Mucosa of stomach (tissue), 1 donor: Measurements from ENCODE around the gene ARHGAP28.

Experiments
- H3K27me3 ChIP-seq: one replicate; pipeline ENCODE4 v1.7.0; 2013; ENCODE audit warnings: mild to moderate bottlenecking, low read length; ENCODE audit not compliant: control insufficient read depth, insufficient read depth
- H3K36me3 ChIP-seq: one replicate; pipeline ENCODE4 v1.7.0; 2013; ENCODE audit warnings: low read length; ENCODE audit not compliant: control insufficient read depth, insufficient read depth
- H3K4me1 ChIP-seq: one replicate; pipeline ENCODE4 v1.7.0; 2013; ENCODE audit warnings: mild to moderate bottlenecking, low read length; ENCODE audit not compliant: control insufficient read depth, insufficient read depth
- H3K4me3 ChIP-seq: one replicate; pipeline ENCODE4 v1.7.0; 2013; ENCODE audit warnings: low read length
- H3K9ac ChIP-seq: one replicate; pipeline ENCODE4 v1.7.0; 2013; ENCODE audit warnings: mild to moderate bottlenecking, low read length, moderate library complexity
- H3K9me3 ChIP-seq: one replicate; pipeline ENCODE4 v1.7.0; 2013; ENCODE audit warnings: mild to moderate bottlenecking, low read length, moderate library complexity; ENCODE audit not compliant: control insufficient read depth
- donor health status: Pancreatic carcinoma.

The ARHGAP28 gene

DNA sequence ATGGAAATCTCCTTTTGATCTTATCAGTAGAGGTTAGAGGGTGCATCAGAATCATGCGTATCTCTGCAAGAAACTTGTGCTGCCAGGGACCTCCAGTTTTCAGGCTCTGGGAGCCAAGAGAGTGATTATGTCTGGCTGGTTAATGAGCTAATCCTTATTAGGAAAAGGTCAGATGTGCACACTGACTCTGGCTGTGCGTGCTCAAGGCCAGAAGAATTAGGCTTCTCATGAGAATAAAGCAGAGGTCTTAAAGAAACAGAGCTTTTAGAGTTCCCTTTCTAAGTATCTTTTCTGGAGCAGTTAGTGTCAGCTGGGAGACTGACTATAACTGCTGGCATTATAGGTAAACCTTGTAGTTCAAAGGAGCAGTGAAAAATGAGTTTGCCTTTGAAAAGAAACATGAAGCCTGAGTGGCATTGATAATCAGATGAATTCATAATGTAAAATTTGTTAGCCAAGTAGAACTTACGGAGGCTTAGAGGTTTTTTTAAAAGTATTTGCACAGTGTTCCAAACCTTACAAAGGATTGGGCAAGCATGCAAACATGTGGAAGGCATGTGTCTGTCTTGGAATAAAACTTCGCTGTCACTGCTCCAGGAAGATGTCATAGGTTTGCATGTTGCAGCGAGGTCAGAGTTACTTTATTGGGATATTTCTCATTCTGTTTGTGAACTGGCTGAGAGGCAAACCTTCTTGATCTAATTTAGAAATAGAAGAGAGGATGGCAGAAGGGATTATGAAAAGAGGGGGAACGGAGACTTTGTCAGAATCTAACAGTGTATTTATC, 151.7 kb downstream of the ARHGAP28 start:
- Histone ChIP-seq H3K4me1 (no peaks in the 10 kb centered on the region), H3K36me3 (no peaks in the 10 kb centered on the region), H3K9ac (no peak overlapping the region), H3K9me3 (no peaks in the 10 kb centered on the region), H3K4me3 (no peak overlapping the region), H3K27me3 (no peaks in the 10 kb centered on the region)

DNA sequence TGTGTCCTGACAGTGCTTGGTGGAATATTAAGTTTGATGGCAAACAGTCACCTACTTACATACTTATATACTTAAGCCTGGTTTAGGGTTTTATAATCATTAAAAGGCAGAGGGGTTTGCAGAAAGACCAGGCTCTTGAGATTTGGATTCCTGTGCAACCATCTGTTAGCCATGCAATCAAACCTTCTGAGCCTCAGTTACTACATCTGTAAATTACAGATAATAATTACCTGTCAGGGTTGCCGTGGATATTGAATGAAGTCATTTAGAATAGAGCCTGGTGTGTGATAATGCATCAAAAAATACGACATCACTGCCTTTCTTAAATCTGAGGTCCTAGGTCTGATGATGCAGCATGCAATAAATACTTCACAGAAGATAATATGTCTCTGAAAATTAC, 152.9 kb downstream of the ARHGAP28 start:
- no peaks in the 10 kb centered on the region for H3K36me3 ChIP-seq
- no peak overlapping the region for H3K9ac ChIP-seq
- H3K27me3 ChIP-seq, result no peaks in the 10 kb centered on the region
- no peaks in the 10 kb centered on the region for H3K4me1 ChIP-seq
- H3K4me3 ChIP-seq, result no peak overlapping the region
- no peaks in the 10 kb centered on the region for H3K9me3 ChIP-seq

DNA sequence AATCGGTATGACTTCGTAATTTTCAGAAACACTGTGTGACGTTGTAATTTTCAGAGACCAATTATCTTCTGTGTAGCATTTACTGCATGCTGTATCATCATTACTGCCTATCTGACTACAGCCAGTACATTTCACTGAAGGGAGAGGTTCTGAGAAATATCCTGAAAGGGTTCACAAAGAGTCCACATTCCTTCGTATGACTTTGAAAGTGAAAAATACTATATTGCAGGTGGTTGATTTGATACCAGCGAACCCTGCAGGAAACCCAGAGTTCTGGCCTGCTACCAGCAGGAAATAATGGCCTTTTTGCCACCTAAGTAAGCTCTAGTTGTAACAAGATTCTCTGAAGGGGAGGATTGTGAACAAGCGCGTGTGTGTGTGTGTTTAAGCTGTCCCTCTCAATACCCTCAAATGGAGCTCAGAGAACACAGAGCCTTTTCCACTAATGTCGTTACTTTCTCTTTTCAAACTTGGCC, 155.5 kb downstream of the ARHGAP28 start:
- H3K4me1 ChIP-seq, result no peaks in the 10 kb centered on the region
- H3K27me3 ChIP-seq, result no peaks in the 10 kb centered on the region
- H3K9ac ChIP-seq, result no peak overlapping the region
- H3K9me3 ChIP-seq, result no peaks in the 10 kb centered on the region
- no peaks in the 10 kb centered on the region for H3K36me3 ChIP-seq
- no peak overlapping the region for H3K4me3 ChIP-seq

DNA sequence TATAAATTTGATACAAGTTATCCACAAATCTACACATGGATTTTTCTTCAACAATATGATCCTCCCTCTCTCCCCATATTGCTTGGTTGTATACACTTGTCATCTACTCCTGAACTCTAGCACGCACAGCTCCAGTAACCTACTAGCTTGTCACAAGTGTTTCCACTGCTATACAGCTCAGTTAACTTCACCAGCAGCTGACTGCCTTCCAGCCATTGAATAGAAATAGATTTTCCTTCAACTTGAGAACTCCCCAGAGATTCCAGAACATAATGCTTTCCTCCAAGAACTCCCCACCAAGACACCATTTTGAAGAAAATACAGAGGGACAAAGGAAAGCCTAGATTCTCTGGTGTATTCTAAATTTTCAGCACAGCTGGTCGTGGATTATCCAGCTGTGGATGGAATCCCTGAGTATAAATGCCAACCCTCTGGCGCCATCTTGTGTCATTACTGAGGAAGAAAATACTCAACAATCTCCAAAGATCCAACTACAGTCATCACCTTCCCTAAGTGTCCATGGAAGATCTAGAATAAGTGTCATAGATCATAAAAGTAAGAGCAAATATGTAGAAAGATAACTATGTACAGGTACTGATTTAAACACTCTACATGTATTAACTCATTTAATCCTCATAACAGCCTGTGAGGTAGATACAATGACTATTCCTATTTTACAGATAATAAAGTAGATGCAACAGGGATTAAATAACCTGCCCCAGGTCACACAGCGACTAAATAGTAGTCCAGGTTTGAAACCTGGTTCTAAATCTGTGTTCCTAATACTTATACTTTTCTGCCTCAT, 156.7 kb downstream of the ARHGAP28 start:
- Histone ChIP-seq H3K4me1 (no peaks in the 10 kb centered on the region), H3K9ac (no peak overlapping the region), H3K4me3 (no peak overlapping the region), H3K36me3 (no peaks in the 10 kb centered on the region), H3K9me3 (no peaks in the 10 kb centered on the region), H3K27me3 (no peaks in the 10 kb centered on the region)

DNA sequence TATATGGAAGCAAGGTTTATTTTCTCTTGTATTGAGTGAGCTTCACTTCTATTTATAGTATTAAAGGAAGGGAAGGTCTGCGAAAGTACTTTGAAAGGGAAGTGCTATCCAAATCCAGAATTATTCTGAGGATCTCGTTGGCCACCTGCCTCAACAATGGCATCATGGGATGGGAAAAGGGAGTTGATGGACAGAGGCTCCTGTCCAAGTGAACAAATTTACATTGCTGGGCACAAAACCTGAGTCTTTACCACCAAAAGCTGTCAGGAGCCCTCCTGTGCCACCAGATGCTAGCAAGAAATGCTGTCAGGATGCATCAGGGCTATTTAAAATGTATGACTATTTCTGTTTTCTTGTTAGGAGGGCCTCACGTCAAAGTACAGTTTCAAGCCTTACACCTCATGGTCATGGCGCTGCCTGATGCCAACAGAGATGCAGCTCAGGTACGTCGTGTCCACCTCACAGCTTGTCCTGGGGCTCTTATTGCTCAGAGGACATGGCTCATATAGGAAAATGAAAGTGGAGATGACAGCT, 157.3 kb downstream of the ARHGAP28 start:
- no peaks in the 10 kb centered on the region for H3K27me3 ChIP-seq
- no peak overlapping the region for H3K4me3 ChIP-seq
- no peaks in the 10 kb centered on the region for H3K36me3 ChIP-seq
- H3K4me1 ChIP-seq, result no peaks in the 10 kb centered on the region
- H3K9me3 ChIP-seq, result no peaks in the 10 kb centered on the region
- no peak overlapping the region for H3K9ac ChIP-seq

DNA sequence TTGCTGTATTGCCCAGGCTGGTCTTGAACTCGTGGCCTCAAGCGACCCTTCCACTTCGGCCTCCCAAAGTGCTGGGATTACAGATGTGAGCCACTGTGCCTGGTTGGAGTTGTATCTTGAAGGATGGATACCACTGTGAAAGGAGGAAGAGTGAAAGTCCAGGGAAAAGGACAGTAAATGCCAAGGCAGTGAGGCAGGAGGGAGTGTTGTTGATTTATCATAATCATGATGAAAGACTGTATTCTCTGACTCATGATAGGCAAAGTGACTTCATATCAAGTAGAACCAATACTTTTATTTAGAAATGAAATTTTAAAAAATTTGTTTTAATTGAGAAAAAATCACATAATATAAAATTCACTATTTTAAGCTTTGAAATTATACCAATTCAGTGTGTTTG, 162.3 kb downstream of the ARHGAP28 start:
- H3K9me3 ChIP-seq, result no peaks in the 10 kb centered on the region
- H3K4me3 ChIP-seq, result no peak overlapping the region
- no peaks in the 10 kb centered on the region for H3K36me3 ChIP-seq
- no peak overlapping the region for H3K9ac ChIP-seq
- H3K27me3 ChIP-seq, result no peaks in the 10 kb centered on the region
- no peaks in the 10 kb centered on the region for H3K4me1 ChIP-seq

DNA sequence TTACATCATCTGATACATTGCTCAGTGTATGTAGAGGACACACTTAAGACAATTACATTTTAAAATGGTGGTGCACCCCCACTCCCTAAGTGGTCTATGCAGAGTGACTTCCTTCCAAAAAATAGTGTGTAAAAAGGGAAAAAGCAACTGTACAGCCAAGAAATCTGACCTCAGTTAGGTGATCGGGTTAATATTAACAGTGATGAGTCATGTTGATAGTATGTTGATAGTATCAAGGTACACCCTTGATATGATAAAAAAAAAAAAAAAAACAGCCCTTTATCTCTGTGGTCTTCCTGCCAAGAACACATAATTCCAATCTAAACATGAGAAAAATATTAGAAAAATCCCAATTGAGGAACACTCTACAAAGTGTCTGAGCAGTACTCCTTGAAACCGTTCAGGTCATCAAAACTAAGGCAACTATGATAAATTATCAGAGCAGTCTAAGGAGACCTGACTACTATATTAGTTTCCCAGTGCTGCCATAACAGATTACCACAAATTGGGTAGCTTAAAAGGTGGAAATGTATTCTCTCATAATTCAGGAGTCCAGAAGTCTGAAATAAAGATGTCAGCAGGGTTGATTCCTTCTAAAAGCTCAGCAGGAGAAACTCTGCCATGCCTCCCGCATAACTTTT, 171.9 kb downstream of the ARHGAP28 start:
- no peaks in the 10 kb centered on the region for H3K36me3 ChIP-seq
- H3K9ac ChIP-seq, result no peak overlapping the region
- no peak overlapping the region for H3K4me3 ChIP-seq
- H3K27me3 ChIP-seq, result no peaks in the 10 kb centered on the region
- no peaks in the 10 kb centered on the region for H3K9me3 ChIP-seq
- H3K4me1 ChIP-seq, result no peaks in the 10 kb centered on the region

DNA sequence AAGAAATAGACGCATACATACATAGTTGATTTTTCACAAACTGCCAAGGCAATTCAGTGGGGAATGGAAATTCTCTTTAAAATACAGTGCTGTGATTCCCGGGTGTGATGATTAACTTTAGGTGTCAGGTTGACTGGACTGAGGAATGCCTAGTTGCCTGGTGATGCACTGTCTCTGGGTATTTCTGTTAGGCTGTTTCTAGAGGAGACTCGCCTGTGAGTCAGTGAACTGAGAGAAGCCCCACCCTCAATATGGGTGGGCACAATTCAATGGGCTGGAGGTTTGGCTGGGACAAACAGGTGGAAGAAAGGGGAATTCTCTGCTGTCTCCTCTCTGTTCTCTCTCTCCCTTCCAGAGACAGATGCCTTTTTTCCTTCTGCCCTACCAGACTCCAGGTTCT, 187.6 kb downstream of the ARHGAP28 start:
- H3K4me1 ChIP-seq, result no peaks in the 10 kb centered on the region
- H3K4me3 ChIP-seq, result no peak overlapping the region
- H3K36me3 ChIP-seq, result no peaks in the 10 kb centered on the region

DNA sequence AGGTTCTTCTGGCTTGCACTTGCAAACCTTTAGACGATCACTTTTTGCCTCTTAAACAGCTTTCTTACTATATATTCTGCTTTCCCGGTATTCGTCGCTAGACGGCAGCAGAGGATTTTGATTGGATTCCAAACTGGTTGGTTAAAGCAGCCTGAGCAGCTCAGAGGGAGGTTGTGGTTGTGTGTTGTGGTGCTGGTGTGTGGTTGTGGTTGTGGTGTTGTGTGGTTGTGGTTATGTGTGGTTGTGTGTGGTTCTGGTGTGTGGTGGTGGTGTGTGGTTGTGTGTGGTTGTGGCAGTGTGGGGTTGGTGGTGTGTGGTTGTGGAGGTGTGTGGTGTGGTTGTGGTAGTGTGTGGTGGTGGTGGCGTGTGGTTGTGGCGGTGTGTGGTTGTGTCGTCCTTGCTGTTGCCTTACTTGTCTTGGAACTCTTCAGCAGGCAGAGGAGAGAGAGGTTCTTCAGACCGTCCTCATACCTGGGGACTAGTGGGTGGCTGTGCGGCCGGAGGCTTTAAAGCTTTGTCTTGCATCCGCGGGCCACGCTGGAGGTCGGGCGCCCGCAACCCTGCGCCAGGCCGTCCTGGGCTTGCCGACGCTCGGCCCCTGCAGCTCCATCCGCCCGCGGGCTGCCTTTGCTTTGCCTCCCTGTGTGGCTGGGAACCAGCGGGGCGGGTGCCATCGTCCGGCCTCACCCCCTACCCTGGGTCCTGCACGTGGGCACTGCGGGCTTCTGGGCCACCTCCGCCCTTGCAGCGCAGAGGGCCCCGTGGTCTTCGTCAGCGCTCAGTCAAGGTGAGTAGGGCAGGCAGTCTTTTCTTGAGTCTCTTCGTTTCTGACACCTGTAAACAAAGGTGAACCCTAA, 190.8 kb downstream of the ARHGAP28 start:
- no peak overlapping the region for H3K4me3 ChIP-seq
- no peaks in the 10 kb centered on the region for H3K4me1 ChIP-seq
- H3K9ac ChIP-seq, result no peak overlapping the region

More for the DNA sequence above, 187.6 kb downstream of the ARHGAP28 start:
- Histone ChIP-seq H3K9ac (no peak overlapping the region), H3K27me3 (no peaks in the 10 kb centered on the region), H3K9me3 (no peaks in the 10 kb centered on the region)

DNA sequence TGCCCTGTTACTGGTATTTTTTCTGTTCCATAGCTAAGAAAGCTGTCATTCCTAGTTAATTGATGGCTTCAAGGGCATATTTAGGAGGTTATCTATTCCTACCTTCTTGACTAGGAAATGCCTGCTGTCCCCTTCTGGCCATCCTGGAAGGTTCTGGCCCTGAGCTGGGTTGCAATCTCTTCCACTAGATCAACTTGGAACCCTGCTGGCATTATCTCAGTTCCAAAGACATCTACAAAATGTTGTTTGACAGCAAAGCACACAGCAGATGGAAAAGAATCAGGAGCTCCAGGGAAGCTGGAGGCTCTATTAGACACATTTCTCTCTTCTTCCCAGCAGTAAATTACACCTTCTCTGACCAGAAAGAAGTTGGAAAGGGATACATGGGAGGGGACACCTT, 192.1 kb downstream of the ARHGAP28 start:
- no peaks in the 10 kb centered on the region for H3K36me3 ChIP-seq
- H3K9me3 ChIP-seq, result no peaks in the 10 kb centered on the region
- H3K27me3 ChIP-seq, result no peaks in the 10 kb centered on the region
- H3K4me3 ChIP-seq, result no peak overlapping the region
- H3K4me1 ChIP-seq, result no peaks in the 10 kb centered on the region
- no peak overlapping the region for H3K9ac ChIP-seq

More for the DNA sequence above, 190.8 kb downstream of the ARHGAP28 start:
- Histone ChIP-seq H3K9me3 (no peaks in the 10 kb centered on the region), H3K27me3 (no peaks in the 10 kb centered on the region), H3K36me3 (no peaks in the 10 kb centered on the region)

DNA sequence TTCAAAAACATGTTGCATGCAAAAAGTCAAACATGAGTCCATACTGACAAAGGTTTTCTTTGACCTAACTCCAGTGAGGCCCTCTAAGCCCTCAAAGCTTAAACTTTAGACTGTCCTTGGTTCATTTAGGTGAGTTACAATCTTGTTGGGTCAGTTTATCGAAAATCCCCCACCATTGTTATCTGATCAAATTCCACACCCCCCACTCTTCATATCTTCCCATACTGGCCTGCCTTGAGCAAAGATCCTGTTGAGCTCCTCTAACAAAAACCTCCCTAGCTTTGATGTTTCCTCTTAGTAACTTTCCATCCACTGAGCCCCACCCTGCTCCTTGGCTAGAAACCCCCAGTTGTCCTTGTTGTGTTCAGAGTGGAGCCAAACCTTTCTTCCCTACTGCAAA, 193.7 kb downstream of the ARHGAP28 start:
- no peaks in the 10 kb centered on the region for H3K36me3 ChIP-seq
- no peak overlapping the region for H3K9ac ChIP-seq
- no peak overlapping the region for H3K4me3 ChIP-seq
- H3K4me1 ChIP-seq, result no peaks in the 10 kb centered on the region
- H3K27me3 ChIP-seq, result no peaks in the 10 kb centered on the region
- H3K9me3 ChIP-seq, result no peaks in the 10 kb centered on the region
